WERI-Rb-1 (cell line): ENCODE measurements around the gene PRKCH.

Experiments used
- DNase-seq: peaks from one replicate; pipeline ENCODE4 v3.0.0-alpha.2; 2020
- H3K27ac ChIP-seq: fragments of 250-450 bp; sonication (Bioruptor Pico); 2 replicates; pipeline ENCODE4 v1.5.1; 2020; ENCODE audit warnings: mild to moderate bottlenecking, moderate library complexity
- H3K27me3 ChIP-seq: fragments of 250-450 bp; sonication (Bioruptor Pico); 2 replicates; pipeline ENCODE4 v1.5.1; 2021; ENCODE audit warnings: mild to moderate bottlenecking, low read depth, moderate library complexity; ENCODE audit not compliant: insufficient read depth, severe bottlenecking
- H3K36me3 ChIP-seq: fragments of 250-450 bp; sonication (Bioruptor Pico); 2 replicates; pipeline ENCODE4 v1.5.1; 2020; ENCODE audit warnings: mild to moderate bottlenecking, moderate library complexity
- H3K4me3 ChIP-seq: 2 replicates; pipeline ENCODE4 v1.5.1; 2011; ENCODE audit warnings: low read depth, mild to moderate bottlenecking, control low read depth, low read length
- H3K9me3 ChIP-seq: fragments of 250-450 bp; sonication (Bioruptor Pico); 2 replicates; pipeline ENCODE4 v1.5.1; 2021; ENCODE audit warnings: mild to moderate bottlenecking, moderate library complexity; ENCODE audit not compliant: severe bottlenecking
- CTCF ChIP-seq: IDR thresholded peaks from 2 replicates; pipeline ENCODE4 v1.5.1; 2011; ENCODE audit warnings: low read depth, mild to moderate bottlenecking, control low read depth, inconsistent platforms, low read length

Gene PRKCH

GRCh38 chr14:61596990-61597389, 275.6 kb downstream of the PRKCH start:
- peaks cover 3% of the 10 kb centered on the region for H3K9me3 ChIP-seq
- H3K27me3 ChIP-seq, result no peaks in the 10 kb centered on the region
- DNase-seq, result no peak
- no peak for TF ChIP-seq CTCF
- no peaks in the 10 kb centered on the region for H3K36me3 ChIP-seq
- no peak overlapping the region for H3K27ac ChIP-seq
- H3K4me3 ChIP-seq, result no peak overlapping the region

- Histone ChIP-seq H3K27ac (no peak overlapping the region), H3K9me3 (no peaks in the 10 kb centered on the region)
These were observed 277.6 kb downstream of the PRKCH start for GRCh38 chr14:61598980-61599379.

GRCh38 chr14:61599942-61600341, 278.6 kb downstream of the PRKCH start:
- Histone ChIP-seq H3K27me3 (no peaks in the 10 kb centered on the region), H3K4me3 (no peak overlapping the region), H3K36me3 (no peaks in the 10 kb centered on the region), H3K9me3 (no peaks in the 10 kb centered on the region), H3K27ac (no peak overlapping the region)
- DNase-seq, result no peak
- TF ChIP-seq CTCF, result no peak

More at GRCh38 chr14:61598980-61599379, 277.6 kb downstream of the PRKCH start:
- no peaks in the 10 kb centered on the region for H3K36me3 ChIP-seq
- no peak overlapping the region for H3K4me3 ChIP-seq
- no peaks in the 10 kb centered on the region for H3K27me3 ChIP-seq
- no peak for DNase-seq
- TF ChIP-seq CTCF, result no peak
